Duodenal mucosa (tissue), 2 donors: ENCODE data around the gene CCR5AS.

Experiments
- H3K27ac ChIP-seq: one replicate; pipeline ENCODE4 v1.7.0; 2013; ENCODE audit warnings: low read depth, low read length
- H3K27me3 ChIP-seq, 2 donors: one replicate each; pipeline ENCODE4 v1.7.0; 2013; ENCODE audit warnings: low read length in 2 of 2, control low read depth in 1 of 2; ENCODE audit not compliant: insufficient read depth in 2 of 2, control insufficient read depth in 1 of 2
- H3K36me3 ChIP-seq, 2 donors: one replicate each; pipeline ENCODE4 v1.7.0; 2013; ENCODE audit warnings: low read length in 2 of 2, control low read depth in 1 of 2; ENCODE audit not compliant: insufficient read depth in 2 of 2, control insufficient read depth in 1 of 2
- H3K4me1 ChIP-seq, 2 donors: one replicate each; pipeline ENCODE4 v1.7.0; 2013; ENCODE audit warnings: low read length in 2 of 2, control low read depth in 1 of 2; ENCODE audit not compliant: insufficient read depth in 2 of 2, control insufficient read depth in 1 of 2
- H3K4me3 ChIP-seq, 2 donors: one replicate each; pipeline ENCODE4 v1.7.0; 2013; ENCODE audit warnings: low read length in 2 of 2, low read depth in 1 of 2
- H3K9ac ChIP-seq, 2 donors: one replicate each; pipeline ENCODE4 v1.7.0; 2013; ENCODE audit warnings: low read length in 2 of 2, low read depth in 1 of 2
- H3K9me3 ChIP-seq, 2 donors: one replicate each; pipeline ENCODE4 v1.7.0; 2013; ENCODE audit warnings: low read length in 2 of 2, control low read depth in 1 of 2; ENCODE audit not compliant: control insufficient read depth in 1 of 2

The CCR5AS gene

DNA sequence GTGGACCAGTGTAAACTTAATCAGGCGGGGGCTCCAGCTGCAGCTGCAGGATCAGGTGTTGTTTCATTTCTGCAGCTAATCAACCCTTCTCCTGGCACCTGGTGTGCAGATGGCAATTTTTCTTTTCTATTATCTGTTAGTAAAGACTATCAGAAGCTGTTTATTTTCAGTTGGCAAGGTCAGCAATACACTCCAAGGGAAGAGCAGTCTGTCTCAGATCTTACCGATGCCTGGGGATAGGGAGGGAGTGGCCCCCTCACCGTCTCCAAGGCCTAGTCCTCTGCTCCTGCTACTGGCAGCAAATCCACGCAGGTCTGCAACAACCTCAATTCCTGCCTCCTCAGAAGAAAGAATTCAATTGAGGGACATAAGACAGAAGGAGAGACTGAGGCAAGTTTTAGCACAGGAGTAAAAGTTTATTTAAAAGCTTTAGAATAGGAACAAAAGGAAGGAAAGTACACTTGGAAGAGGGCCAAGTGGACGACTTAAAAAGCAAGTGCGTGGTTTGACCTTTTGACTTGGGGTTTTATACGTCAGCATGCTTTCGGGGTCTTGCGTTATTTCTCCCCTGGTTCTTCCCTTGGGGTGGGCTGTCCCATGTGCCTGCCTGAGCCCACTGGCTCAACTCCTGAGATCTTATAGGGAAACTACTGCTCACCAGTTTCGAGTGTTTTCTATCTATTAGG, 9.4 kb upstream of the CCR5AS start:
- H3K4me3 ChIP-seq = peak overlapping the region in 1 of 2 donors; percentile 8
- H3K9me3 ChIP-seq = no peaks in the 10 kb centered on the region
- H3K9ac ChIP-seq = no peak overlapping the region
- H3K4me1 ChIP-seq = peaks cover 11 to 12% of the 10 kb centered on the region in 2 donors
- H3K27me3 ChIP-seq = no peaks in the 10 kb centered on the region
- H3K36me3 ChIP-seq = no peaks in the 10 kb centered on the region
- H3K27ac ChIP-seq = no peak overlapping the region

- no peaks in the 10 kb centered on the region for H3K36me3 ChIP-seq
- no peaks in the 10 kb centered on the region for H3K27me3 ChIP-seq
- H3K4me3 ChIP-seq = no peak overlapping the region
- peaks cover 11 to 12% of the 10 kb centered on the region in 2 donors for H3K4me1 ChIP-seq
- no peaks in the 10 kb centered on the region for H3K9me3 ChIP-seq
- no peak overlapping the region for H3K27ac ChIP-seq
- no peak overlapping the region for H3K9ac ChIP-seq
These were observed 7.9 kb upstream of the CCR5AS start for GRCh38 chr3:46414739-46415138.

DNA sequence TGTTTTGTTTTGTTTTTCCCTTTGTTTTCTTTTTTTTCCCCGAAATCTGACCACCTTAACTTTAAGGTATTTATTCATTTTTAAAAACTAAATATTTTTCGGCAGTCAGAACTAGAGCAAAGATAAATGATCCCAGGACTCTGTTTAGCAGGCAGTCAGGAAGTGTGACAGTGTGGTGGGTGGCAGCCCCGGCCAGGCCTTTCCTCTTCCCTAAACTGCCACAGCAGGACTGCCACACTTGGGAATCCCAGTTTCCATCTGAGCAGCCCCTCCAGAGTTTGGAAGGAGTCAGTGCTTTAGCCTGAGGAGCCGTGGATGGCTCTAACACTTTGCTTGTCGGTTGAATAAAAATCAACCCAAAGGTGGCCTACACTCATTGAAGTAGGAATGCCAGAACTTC, 7.1 kb upstream of the CCR5AS start:
- H3K27me3 ChIP-seq = no peaks in the 10 kb centered on the region
- H3K36me3 ChIP-seq = no peaks in the 10 kb centered on the region
- H3K9me3 ChIP-seq = no peaks in the 10 kb centered on the region
- no peak overlapping the region for H3K4me3 ChIP-seq
- H3K4me1 ChIP-seq = peaks cover 13 to 14% of the 10 kb centered on the region in 2 donors
- H3K27ac ChIP-seq = no peak overlapping the region
- H3K9ac ChIP-seq = no peak overlapping the region

GRCh38 chr3:46412786-46413298, 6.0 kb upstream of the CCR5AS start:
- Histone ChIP-seq H3K36me3 (peaks cover 0 to 4% of the 10 kb centered on the region in 2 donors), H3K4me3 (no peak overlapping the region), H3K9ac (no peak overlapping the region), H3K4me1 (peaks cover 17 to 24% of the 10 kb centered on the region in 2 donors), H3K27ac (no peak overlapping the region), H3K9me3 (no peaks in the 10 kb centered on the region), H3K27me3 (no peaks in the 10 kb centered on the region)

- H3K9ac ChIP-seq = no peak overlapping the region
- peaks cover 0 to 4% of the 10 kb centered on the region in 2 donors for H3K36me3 ChIP-seq
- no peak overlapping the region for H3K27ac ChIP-seq
- no peak overlapping the region for H3K4me3 ChIP-seq
- peaks cover 21 to 26% of the 10 kb centered on the region in 2 donors for H3K4me1 ChIP-seq
- no peaks in the 10 kb centered on the region for H3K27me3 ChIP-seq
- H3K9me3 ChIP-seq = no peaks in the 10 kb centered on the region
These were observed 4.4 kb upstream of the CCR5AS start for GRCh38 chr3:46411271-46411670.

GRCh38 chr3:46410669-46411068, 3.8 kb upstream of the CCR5AS start:
- H3K27me3 ChIP-seq = no peaks in the 10 kb centered on the region
- H3K27ac ChIP-seq = no peak overlapping the region
- H3K4me3 ChIP-seq = no peak overlapping the region
- peaks cover 22 to 25% of the 10 kb centered on the region in 2 donors for H3K4me1 ChIP-seq
- H3K9me3 ChIP-seq = no peaks in the 10 kb centered on the region
- H3K36me3 ChIP-seq = peaks cover 0 to 4% of the 10 kb centered on the region in 2 donors
- no peak overlapping the region for H3K9ac ChIP-seq

DNA sequence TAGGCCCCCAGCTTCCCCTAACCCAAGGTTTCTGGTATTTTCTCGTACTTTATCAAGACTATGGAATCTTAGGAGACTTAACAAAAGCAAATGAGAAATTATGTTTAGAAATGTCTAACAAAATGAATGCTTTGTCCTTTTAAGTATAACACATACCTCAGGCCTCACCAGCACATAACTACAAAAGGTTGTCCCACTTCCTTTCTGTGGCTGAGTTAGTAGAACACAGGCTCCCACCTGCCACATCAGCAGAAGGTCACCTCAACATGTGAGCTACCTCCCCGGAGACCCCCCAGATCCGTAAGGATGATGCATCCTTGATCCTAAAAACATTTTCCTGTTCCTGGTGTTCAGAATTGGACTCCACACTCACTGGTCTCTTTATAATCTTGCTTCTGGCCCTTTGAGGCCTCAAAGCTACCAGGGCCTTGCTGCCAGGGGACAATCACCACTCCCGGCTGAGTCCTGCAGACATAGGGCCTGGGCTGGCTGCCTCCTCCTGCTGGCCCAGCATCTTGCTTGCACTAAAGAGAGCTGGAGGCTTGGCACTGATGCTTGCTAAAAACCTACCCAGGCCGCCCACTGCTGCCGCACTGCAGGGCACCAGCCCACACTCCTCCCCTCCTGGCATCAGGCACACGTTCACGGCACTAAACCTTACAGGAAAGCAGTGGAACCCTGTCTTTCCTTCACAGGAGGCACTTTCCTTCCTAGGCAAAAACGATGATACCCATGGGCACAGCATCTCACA, 3.0 kb upstream of the CCR5AS start:
- Histone ChIP-seq H3K36me3 (peaks cover 0 to 4% of the 10 kb centered on the region in 2 donors), H3K9ac (no peak overlapping the region), H3K4me1 (peaks cover 29 to 33% of the 10 kb centered on the region in 2 donors), H3K27ac (no peak overlapping the region), H3K9me3 (no peaks in the 10 kb centered on the region), H3K27me3 (no peaks in the 10 kb centered on the region), H3K4me3 (no peak overlapping the region)

GRCh38 chr3:46408853-46409252, 2.0 kb upstream of the CCR5AS start:
- peaks cover 36 to 38% of the 10 kb centered on the region in 2 donors for H3K4me1 ChIP-seq
- peaks cover 0 to 4% of the 10 kb centered on the region in 2 donors for H3K36me3 ChIP-seq
- H3K9ac ChIP-seq = no peak overlapping the region
- H3K9me3 ChIP-seq = no peaks in the 10 kb centered on the region
- H3K27ac ChIP-seq = no peak overlapping the region
- no peaks in the 10 kb centered on the region for H3K27me3 ChIP-seq
- H3K4me3 ChIP-seq = no peak overlapping the region

GRCh38 chr3:46407970-46408369, 1.1 kb upstream of the CCR5AS start:
- peak overlapping the region; percentile 63 to 86 for H3K4me3 ChIP-seq

DNA sequence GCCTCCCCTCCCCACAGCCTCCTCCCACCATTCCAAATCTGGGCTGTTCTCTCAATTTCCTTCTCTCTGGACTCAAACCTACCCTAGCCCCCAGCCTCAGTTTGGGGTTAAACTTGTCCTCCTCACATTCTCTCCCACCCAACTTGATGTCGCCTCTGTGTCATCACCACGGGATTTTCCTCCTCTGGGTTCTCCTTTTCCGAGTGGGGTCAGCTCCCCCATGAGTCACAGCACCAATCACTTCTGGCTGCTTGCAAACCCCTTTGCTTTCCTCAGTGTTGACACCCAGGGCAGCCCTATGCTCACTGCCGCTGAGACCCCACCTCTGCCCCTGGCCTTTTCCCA, 451 bp downstream of the CCR5AS start:
- Histone ChIP-seq H3K27me3 (no peaks in the 10 kb centered on the region), H3K36me3 (peaks cover 0 to 4% of the 10 kb centered on the region in 2 donors), H3K9ac (peak overlapping the region; percentile 61 to 88), H3K4me3 (peak overlapping the region; percentile 63 to 86), H3K9me3 (no peaks in the 10 kb centered on the region), H3K4me1 (peaks cover 36 to 38% of the 10 kb centered on the region in 2 donors), H3K27ac (peak overlapping the region; percentile 84)

More at GRCh38 chr3:46407970-46408369, 1.1 kb upstream of the CCR5AS start:
- Histone ChIP-seq H3K36me3 (peaks cover 0 to 4% of the 10 kb centered on the region in 2 donors), H3K4me1 (peaks cover 36 to 38% of the 10 kb centered on the region in 2 donors), H3K27me3 (no peaks in the 10 kb centered on the region), H3K9me3 (no peaks in the 10 kb centered on the region), H3K9ac (peak overlapping the region; percentile 61 to 88), H3K27ac (no peak overlapping the region)
